GM19193 (cell line): ENCODE results near the gene SIL1.

Experiments used
- POLR2A ChIP-seq: IDR thresholded peaks from 4 replicates; pipeline ENCODE4 v1.6.1; 2011; ENCODE audit not compliant: insufficient read depth, insufficient read length; ENCODE audit errors: extremely low read depth

Gene SIL1

DNA sequence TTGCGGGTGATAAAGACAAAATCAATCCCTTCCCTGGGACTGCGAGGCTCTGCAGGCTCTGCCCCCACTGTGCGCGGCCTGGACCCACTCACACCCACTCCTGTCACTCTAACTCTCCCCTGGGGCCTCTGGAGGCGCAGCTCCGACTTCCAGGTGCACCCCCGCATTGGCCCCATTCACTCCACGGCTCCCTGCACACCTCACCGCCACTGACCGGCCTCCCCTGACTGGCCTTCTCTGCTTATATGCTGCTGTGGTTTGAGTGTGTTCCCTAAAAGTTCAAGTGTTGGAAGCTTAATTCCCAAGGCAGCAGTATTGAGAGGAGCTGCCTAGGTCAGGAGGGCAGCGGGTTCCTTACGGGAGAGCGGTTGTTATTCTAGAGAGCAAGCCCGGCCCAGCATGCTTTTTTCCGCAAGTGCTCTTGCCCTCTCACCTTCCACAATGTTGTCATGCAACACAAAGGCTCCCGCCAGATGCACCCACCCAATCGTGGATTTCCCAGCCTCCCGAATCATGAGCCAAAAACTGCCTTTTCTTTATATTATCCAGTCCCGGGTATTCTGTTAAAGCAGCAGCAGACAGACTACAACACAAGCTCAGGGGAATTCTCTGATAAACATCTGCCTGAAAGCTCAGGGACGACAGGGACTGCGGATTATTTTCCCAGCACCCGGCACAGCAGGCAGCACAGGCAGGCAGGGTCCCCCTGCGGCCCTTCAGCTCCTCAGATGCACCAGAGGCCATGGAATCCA lies 249.5 kb downstream of the SIL1 start:
- TF ChIP-seq POLR2A, result no peak

- no peak for TF ChIP-seq POLR2A
Observed at GRCh38 chr5:138947780-138948179, 250.4 kb downstream of the SIL1 start.

GRCh38 chr5:138946831-138947560 lies 251.2 kb downstream of the SIL1 start:
- no peak for TF ChIP-seq POLR2A

- TF ChIP-seq POLR2A, result no peak
Observed at GRCh38 chr5:138946241-138946623, 251.9 kb downstream of the SIL1 start.

- TF ChIP-seq POLR2A, result no peak
Observed at GRCh38 chr5:138945421-138946240, 252.5 kb downstream of the SIL1 start.

DNA sequence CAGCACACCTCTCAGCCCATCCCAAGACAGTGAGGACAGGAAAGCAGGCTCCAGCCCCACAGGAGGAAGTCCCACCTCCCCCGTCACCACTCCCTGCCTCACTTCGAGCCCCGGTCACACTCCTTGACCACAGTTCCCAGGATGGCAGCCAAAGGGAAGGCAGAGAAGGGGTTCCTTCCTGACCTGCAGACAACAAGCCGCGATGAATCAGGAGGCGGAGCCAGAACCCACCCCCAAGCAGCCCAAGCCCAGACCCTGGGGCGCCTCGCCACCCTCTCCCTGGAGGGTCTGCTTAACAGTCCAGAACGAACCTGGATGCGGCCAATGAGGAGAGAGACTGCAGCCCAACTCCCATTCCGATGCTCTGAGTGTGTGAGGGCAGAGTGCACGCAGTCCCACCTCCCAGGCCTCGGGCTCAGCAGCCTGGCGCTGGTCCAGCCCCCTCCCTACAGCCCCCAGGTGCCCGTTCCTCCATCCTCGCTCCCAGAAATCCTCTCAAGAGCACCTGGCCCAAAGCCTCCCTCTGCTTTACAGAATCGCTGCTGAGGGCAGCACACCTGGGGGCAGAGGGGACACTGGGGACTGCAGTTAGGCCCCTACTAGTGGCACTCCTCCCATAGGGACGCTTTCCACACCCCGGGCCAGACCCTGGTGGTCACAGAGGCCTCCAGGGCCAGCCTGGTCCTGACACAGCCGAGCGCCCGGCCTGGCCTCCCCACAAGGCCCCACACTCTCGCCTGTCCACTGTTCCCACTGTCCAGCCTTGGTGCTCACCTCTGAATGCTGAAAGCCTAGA lies 253.4 kb downstream of the SIL1 start:
- no peak for TF ChIP-seq POLR2A

DNA sequence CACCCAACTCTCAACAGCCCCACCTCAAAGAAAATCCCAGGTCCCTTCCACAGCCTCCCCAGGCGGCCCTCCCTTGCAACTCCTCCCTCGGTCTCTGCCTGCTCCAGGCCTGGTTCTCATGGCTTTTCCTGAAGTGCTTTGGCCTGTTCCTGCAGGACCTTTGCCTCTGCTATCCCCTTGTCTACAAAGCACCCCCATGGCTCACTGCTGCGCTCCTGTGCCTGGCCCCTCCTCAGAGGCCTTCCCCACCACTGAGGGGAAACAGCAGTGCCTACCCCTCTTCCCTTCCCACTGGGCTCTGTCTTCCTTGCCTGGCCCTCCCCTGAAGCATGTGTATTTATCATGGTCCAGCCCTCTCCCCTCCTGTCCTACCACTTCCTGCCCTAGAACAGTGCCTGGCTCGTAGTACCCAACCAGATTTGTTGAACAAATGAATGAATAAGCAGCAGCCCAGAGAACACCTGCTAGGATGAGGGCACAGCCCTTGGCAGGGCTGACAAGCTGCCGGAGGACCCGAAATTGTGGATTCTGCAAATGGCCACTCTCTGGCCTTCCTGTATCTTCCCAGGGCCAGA lies 254.5 kb downstream of the SIL1 start:
- no peak for TF ChIP-seq POLR2A

GRCh38 chr5:138942861-138943260 lies 255.3 kb downstream of the SIL1 start:
- TF ChIP-seq POLR2A, result no peak

- TF ChIP-seq POLR2A, result no peak
Observed at GRCh38 chr5:138942066-138942465, 256.1 kb downstream of the SIL1 start.

DNA sequence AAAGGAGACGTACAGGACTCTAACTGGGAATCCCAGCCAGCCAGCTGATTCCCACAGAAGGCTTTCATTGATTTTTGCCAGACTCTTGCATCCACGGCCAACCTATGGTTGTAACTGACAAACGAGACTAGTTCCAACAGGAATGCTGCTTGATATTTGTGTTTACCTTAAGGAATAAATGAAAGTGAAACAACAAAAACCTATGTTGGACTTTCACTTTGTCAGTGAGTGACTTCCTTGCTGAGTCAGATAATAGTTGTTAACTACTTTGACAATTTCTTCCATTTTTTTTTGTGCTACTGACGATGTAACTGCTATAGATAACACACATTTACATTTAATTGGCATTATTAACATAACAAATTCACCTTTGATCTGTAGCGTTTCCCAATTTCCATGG lies 259.6 kb downstream of the SIL1 start:
- no peak for TF ChIP-seq POLR2A

GRCh38 chr5:138937392-138938387 lies 260.5 kb downstream of the SIL1 start:
- TF ChIP-seq POLR2A, result no peak

DNA sequence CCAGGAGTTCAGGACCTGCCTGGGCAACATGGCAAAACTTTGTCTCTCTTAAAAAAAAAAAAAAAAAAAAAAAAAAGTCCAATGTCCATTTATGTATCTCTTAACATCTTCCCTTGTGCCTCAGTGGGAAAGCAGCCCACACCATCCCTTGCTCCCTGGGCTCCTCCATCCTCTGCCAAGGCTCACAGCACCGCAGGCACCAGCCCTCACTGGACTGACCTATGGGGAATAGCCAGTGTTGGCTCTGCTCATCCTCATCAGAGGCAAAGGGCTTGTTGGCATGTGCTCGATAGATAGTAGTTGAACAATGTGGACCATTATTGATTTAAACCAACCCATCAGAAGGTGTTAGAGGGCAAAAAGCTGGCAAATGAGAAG lies 261.2 kb downstream of the SIL1 start:
- no peak for TF ChIP-seq POLR2A
